HG02970 (cell line): ENCODE data around the gene FCRL5.
"Not testable (repeated sequence)": the region's sequence is repeated elsewhere in the genome, so short reads cannot be mapped to it uniquely, and the experiment has no call there.

Experiments used
- ATAC-seq: cut with Tn5 transposase; IDR thresholded peaks from one replicate; pipeline ENCODE4 v1.9.1; 2021; ENCODE audit warnings: mild to moderate bottlenecking, moderate library complexity, moderate number of reproducible peaks; ENCODE audit not compliant: unreplicated experiment, low FRiP score

Gene FCRL5

DNA sequence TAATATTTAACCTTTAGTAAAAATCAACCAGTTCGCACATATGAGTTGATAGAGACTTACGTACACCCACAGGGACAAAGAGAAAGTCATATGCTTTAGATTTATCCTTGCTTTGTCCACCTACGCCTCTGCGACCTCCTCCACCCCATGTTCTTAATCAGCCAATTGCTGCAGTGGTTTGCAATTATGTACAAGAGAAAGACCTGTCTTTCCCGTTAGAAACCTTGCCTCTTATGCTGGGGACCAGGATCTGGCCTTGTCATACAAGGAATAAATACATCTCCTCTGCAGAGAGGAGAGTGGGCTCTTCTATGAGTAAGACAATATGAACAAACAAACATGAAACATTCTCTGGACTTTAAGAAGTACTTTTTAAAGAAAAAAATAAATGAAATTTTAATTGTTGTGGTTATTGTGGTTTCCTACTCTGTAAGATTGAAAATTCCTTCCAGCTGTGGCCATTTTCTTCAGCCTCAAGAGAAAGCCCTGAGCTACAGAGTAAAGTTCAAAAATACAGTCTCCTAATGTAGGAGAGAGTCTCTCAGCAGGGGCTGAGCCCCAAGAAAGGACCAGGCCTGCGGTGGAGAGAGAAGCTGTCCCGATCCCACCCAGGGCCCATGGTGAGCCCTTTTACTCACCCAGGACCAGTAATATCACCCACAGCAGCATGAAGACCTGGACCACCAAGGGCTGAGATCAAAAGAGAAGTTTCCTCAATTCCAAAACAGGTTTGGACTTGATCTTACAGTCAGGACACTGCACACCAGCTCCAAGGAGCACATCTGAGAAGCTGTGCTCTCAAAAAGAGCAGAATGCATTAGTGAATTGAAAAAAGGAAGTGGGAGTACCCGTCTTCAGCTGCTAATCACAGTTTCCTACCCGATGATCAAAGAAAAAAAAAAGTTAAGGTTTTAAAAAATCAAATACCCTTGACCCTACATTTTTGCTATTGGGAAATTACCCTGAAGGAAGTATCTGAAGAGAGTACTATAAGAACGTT is at the start of gene FCRL5:
FCRL5 (minus strand) TSS at position 822 of the 1,000 bp plus-strand sequence; CDS start at position 669, 153 bp downstream.
- ATAC-seq: no peak

DNA sequence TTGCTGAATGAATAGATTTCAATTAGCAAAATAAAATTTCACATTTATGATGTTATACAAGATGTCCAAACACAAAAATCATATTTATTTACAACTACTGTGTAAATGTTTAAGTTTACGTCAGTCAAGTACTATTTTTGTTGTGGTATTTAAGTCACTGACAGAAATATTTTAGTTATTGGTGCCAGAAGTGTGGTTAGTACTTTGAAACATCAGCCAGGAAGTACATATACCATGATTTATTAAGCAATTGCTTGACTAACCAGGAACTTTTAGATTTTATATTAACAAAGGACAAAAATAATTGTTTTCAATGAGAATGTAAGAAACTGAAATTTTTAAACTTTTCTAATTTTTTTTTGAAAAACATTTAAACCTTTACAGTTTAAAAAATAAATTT is 47.9 kb upstream of the FCRL5 start:
- no peak for ATAC-seq

DNA sequence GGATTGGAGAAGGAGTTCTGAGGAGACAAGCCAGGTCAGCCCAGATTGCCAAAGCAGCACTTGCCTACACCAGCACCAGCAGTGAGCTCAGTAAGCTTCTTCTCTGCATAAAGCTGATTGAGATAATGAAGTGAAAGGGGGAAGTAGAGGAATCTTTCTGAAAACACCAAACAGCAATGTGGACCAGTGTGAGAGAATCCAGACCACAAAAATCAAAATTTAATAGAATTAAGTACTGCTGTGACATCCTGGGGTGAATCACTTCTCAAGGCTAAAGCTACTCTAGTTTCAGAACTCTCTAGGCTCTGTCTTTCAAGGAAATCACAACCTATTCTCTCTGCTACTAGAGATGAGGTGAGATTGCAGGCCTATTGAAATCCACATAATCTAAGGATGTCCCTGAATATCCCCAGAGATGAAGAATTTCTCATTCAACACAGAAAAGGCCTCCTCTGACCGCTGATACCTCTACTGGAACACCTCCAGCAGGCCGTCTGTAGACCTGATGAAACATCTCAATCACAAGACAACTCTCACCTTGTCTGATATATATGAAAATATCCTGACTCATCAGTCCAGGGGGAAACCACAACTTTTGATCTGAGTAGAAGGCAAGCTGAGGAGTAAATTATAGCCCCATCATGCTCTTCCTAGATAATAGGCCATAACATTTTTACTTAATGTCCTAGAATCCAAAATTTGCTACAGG is 45.8 kb upstream of the FCRL5 start, which contains the start of gene FCRL4:
FCRL4 (minus strand) TSS at position 127 of the 709 bp plus-strand sequence. CDS start 141 bp downstream, outside the sequence.
- ATAC-seq: peak; percentile 61

DNA sequence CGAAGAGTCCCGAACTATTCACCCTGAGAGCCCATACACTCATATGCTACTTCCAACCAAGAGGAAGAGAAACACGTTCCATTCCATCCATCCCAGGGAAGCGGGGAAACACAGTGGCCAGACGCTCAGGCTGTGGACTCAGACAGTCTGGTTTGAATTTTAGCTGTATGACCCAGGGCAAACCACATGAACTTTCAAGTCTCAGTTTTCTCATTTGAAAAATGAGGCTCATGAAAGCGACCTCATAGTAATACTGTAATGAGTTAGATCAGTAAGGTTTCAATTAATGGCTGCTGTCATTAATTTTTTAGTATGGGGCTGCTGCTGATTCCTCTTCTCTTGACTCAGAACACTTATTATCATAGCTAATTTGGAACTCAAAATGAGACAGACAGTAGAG is 44.1 kb upstream of the FCRL5 start:
- no peak for ATAC-seq

DNA sequence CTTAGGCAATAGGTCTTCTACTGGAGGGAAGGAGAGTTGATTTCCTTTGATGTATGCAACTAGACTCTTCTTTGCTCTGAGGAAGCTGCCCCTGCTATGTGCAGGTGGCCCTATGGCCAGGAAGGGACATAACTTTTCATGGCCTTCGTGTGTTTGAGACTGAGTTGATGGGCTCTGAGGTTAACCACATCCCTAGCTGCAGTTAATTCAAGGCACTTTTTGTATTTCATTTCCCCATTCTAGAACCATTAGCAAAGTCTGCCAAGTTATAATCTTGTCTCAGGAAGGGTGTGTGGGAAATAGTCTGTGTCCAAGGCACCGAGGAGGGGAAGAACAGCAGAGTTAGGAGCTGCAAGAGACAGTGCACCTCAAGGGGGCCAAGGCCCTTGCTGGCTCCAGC is 43.0 kb upstream of the FCRL5 start:
- ATAC-seq: no peak

DNA sequence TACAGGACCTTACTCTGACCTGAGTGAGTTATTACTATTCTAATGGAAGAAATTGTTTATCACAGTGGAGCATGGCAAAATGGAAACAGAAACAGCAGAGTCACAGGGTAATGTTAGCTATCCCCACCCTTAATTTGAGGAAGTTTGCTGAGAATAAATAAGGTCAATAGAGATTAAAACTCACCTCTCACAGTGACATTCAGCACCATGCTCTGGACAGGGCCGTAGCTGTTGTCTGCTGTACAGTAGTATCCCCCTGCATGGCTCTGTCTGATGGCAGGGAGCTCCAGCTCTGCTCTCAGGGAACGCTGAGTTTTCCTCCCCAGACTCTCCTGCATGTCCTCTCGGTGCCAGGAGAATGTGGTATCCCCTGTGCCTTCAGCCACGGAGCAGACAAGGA is 33.7 kb upstream of the FCRL5 start:
- no peak for ATAC-seq

DNA sequence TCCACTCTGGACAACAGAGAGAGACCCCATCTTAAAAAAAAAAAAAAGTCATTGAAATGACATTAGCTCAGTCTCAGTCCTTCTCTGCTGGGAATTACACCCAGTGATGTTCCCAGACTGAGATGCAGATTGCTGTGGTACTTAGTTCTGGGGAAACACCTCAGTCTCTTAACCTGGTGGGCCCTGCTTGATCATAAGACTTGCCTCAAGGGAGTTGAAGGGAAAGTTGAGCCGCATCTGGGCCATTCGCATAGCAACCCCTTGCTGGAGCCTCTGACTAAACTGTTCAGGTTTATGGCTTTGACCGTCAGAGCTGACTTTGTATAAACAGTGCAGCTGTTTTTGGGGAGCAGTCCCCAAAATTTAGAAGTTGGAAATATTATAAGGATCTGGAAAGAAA is 32.2 kb upstream of the FCRL5 start:
- no peak for ATAC-seq

DNA sequence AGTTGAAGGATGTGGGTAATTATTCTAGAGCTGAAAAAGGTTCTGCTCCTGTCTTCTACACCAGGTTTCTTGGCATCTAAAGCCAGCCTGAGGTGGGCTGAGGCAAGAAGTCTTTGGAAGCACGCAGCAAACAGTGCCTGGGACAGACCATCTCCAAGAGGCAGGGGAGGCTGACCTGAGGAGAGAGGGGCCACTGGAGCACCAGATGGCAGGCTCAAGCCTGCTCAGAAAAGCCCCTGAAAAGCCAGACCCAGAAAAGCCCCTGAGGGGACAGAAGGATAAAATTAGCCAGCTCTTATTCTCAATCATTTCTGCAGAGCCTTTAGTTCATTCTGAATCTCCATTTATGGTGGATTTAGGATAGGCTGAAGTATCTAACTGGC is 28.5 kb upstream of the FCRL5 start:
- no peak for ATAC-seq

DNA sequence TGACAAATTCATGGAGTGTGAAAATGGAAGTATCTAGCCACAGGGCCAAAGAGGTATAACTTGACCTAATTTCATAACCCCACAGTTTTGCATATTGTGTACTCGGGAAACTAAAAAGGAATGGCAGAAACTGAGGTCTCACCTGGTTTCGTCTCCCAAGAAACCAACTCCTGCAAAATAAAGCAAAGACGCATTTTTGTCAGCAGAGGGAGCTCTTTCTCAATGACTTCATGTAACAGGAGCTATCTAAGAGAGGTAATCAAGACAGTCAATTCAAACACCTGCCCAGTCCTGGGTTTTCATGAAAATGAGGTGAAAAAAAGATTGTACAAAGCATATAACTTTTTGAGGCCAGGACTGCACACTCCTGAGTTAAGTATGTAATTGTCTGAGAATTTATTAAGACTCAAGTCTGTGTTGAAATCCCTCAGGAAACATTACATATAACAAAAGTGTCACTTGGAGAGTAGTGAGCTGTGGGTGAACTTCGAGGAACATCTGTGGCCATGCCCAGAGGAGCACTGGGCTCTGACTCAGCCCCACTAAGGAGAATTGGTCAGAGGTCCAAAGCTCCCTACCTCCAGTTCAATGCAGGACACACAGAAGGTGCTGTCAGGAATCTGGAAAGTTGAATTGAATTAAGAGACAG is 28.0 kb upstream of the FCRL5 start:
- no peak for ATAC-seq

DNA sequence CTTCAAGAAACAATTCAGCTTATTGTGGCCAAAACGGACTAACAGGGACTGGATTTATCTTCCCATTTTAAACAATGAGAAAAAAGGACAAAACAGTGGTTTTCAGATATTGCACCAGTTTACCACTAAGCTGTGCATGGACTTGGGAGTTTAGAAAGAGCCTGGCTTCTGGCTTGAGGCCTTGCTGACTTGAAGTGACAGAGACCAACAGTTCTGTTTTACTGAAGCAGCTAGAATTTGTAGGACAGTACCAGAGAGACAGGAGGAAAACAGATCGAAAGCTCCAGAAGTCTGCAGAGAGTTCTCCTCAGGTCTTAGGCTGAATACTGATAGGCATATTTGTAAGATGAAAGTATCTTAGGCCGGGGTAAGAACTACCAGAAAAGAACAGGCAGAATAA is 25.1 kb upstream of the FCRL5 start:
- ATAC-seq: no peak

DNA sequence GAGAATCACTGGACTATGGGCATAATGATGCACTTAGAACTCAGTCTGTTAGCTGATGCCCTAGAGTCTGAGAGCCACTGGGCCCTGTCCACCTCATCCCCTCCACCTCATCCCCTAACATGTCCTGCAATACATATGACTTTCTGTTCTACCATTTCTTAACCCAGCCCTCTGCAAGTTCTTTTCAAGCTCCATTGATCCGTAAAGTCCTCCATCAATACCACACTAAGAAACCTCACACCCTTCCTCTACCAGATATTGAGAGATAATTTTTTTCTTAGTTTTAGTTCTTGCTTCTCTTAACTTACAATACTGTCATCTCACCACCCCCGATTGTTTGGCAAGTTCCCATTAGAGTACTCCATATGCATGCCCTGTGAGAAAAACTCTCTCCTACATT is 23.4 kb upstream of the FCRL5 start:
- ATAC-seq: no peak

DNA sequence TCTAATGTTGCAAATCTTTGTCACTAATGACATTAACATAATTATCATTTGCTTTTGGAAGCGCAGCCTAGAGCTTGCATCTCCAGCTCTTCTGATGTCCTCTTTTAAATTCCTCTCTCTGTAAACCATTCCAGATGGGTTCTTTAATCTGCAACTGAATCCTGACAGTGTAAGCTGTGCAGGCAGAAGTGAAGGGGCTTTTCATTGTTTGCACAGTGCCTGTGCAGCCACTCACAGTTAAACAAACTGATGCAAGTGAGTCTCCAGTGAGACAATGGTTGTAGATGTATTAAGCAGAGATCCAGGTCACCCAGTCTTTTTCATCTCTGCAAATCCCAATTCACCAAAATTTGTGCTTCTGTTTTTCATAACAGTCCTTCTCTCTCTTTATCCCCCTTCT is 22.5 kb upstream of the FCRL5 start:
- no peak for ATAC-seq

DNA sequence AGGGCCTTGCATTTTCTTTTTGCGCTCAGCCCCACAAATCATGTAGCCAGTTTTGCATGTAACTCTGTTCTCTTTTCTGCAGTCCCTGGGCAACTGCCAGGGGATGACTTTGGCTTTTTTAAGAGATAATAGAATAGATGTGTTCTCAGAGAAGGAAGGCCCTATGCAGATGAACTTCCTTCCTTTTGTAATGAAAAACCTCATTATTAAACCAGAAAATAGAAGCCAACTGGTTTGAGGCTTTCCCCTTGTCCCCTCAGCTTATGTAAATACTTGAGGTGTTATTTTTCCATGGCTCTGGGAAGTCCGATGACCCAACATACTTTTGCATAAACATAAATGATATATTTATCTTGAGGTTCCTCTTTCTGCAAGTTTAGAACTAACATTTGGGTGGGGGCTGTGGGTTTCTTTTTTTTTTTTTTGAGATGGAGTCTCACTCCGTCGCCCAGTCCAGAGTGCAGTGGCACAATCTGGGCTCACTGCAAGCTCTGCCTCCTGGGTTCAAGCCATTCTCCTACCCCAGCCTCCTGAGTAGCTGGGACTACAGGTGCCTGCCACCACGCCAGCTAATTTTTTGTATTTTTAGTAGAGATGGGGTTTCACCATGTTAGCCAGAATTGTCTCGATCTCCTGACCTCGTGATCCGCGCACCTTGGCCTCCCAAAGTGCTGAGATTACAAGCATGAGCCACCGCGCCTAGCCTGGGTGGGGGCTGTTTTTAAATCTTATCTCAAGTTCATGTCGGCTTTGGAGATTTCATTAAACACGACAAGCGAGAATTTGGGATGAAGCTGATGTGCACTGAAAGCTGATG is 14.4 kb upstream of the FCRL5 start:
- ATAC-seq: no peak

DNA sequence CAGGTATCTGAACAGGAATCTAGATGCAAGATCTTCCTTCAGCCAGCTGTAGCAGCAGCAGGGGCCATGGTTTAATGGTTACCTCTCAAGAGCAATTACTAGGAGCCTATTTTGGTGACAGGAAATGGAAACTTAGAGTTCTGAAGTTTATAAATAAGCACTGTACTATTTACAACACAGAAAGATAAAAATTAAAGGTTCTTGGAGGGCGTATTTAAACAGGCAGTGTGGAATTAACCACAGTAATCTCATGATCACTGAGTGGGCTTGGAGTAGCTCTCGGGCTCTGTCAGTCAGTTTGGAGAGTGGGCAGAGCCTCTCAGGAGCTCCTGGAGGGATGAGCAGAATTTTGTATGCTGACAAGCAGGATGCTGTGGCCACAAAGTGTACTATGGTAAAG is 10.2 kb upstream of the FCRL5 start:
- no peak for ATAC-seq

DNA sequence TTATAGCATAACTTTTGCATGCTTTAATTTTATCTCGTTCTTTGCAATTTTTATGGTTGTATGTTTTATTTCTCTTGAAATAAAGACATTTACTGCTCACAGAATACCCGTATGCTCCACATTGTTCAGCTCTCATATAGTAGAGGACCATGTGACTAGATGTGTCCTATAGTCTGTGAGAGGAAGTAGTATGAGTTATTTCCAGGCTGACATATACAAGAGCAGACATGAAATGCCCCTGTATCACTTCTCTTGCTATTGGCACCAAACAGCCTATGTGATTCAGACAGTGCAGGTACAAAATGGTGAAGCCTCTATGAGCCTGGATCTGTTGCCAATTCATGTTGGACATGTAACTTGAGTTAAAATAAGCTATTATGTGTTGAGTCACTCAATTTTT is 5.8 kb upstream of the FCRL5 start:
- ATAC-seq: no peak

DNA sequence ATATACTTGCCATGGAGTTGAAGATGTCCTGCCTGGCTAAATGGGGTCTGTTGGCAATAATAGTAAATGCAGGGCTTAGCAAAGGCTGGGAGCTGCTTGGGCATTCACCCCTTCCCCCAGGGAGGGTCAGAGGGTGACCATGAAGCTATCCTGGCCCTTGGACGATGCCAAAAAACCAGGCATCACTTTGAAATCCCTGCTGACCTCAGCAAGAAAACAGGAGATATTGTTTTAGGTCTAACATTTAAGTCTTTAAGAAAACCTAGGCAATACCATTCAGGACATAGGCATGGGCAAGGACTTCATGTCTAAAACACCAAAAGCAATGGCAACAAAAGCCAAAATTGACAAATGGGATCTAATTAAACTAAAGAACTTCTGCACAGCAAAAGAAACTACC is 4.2 kb downstream of the FCRL5 start:
- ATAC-seq: not testable (repeated sequence)

DNA sequence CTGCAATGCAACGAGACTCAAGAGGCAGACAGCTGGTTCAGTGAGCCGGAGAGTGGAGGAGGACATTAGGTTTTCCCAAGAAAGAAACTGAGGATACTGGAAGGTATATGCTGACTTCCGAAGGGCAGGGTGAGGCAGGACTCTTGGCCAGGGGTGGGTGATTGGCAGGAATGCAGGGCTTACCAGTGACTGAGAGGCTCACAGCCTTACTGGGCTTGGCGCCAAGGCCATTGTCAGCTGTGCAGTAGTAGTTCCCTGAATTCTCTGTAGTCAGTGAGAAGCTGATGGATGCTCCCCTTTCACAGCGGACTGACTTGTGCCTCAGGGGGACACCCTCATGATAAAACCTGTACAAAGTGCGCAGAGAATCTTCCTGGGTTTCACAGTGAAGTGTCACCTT is 9.6 kb downstream of the FCRL5 start:
- ATAC-seq: no peak

DNA sequence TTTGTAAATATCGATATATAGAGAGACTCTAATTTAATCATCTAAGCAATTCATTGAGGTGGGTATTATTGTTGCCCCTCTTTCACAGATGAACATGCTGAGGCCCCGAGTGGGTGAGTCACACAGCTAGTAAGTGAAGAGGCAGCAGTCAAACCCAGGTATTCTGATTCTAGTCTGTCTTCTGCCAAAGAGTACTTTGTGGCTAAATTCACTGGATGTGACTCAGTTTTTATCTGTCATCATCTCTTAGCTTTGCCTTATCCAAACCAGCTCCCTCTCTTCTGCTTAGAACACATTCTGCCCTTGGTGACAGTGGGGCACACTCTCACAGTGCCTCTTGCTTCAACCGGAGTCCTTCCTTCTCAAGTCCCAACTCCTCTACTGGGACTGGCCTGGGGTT is 11.5 kb downstream of the FCRL5 start:
- ATAC-seq: no peak

DNA sequence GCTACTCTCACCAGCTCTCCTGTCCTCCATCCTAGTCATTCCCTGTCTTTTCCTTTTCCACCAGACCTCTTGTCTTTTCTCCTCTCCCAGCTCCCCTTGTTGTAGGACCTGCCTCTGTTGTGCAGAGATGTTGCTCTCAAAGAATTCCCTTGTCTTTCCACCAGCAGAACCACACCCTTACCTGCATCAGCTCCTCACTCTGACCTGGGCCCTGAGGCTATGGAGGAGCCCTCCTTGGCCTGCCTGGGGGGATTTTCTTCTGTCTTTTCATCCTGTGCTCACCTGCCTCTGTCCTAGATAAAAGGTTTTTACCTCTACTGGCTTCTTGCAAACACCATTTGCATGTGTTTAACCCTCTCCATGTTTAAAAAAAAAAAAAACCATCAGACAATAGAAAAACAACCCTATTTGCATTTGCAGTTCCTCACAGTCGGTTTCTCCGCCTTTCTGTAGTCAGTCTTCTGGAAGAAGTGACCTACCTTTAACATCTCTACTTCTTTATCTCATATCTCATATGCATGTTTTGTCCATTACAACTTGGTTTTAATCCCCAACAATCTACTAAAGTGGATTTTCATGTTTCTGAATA is 12.1 kb downstream of the FCRL5 start:
- ATAC-seq: no peak

DNA sequence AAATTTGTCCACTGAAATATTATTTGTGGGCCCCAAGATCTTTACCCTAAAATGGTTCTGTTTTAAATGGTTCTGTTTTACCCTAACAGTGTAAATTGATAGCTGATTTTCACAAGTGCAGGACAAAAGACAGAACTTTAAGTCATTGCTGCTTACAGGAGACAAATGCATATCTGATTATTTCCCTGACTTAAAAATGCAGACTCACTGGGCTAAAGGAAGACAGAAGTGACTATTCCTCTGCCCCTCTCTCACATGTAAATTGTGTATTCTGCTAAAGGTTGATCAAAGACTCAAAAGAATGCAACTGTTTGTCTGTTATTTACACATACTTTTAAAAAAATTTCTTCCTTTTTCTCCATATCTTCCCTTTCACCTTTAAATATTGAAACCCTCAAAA is 12.7 kb downstream of the FCRL5 start:
- ATAC-seq: no peak
